ENCODE results near the gene CCDC82.

- TF ChIP-seq, protein P1, sequence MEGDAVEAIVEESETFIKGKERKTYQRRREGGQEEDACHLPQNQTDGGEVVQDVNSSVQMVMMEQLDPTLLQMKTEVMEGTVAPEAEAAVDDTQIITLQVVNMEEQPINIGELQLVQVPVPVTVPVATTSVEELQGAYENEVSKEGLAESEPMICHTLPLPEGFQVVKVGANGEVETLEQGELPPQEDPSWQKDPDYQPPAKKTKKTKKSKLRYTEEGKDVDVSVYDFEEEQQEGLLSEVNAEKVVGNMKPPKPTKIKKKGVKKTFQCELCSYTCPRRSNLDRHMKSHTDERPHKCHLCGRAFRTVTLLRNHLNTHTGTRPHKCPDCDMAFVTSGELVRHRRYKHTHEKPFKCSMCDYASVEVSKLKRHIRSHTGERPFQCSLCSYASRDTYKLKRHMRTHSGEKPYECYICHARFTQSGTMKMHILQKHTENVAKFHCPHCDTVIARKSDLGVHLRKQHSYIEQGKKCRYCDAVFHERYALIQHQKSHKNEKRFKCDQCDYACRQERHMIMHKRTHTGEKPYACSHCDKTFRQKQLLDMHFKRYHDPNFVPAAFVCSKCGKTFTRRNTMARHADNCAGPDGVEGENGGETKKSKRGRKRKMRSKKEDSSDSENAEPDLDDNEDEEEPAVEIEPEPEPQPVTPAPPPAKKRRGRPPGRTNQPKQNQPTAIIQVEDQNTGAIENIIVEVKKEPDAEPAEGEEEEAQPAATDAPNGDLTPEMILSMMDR (conservative IDR thresholded peaks at IDR 0.05) = no peak
- no peak for TF ChIP-seq EZH2 (IDR thresholded peaks at IDR 0.05; ENCODE audit: low read depth)
Measured at GRCh38 chr11:96306600-96306932, 83.1 kb downstream of the CCDC82 start.
